GM18907 (cell line): ENCODE results near the gene TEX264.
"Not testable (repeated sequence)": the region's sequence is repeated elsewhere in the genome, so short reads cannot be mapped to it uniquely, and the experiment has no call there.

Experiments
- ATAC-seq: cut with Tn5 transposase; IDR thresholded peaks from one replicate; pipeline ENCODE4 v1.9.1; 2021; ENCODE audit warnings: mild to moderate bottlenecking, moderate library complexity; ENCODE audit not compliant: unreplicated experiment

The TEX264 gene

DNA sequence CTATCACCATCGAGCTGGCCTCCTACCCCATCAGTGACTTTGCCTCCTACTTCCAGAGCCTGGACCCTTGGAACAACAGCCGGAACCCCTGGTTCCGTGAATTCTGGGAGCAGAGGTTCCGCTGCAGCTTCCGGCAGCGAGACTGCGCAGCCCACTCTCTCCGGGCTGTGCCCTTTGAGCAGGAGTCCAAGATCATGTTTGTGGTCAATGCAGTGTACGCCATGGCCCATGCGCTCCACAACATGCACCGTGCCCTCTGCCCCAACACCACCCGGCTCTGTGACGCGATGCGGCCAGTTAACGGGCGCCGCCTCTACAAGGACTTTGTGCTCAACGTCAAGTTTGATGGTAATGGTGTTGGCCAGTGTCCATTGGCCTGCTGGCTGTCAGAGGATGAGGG is 41.9 kb downstream of the TEX264 start:
- no peak for ATAC-seq

DNA sequence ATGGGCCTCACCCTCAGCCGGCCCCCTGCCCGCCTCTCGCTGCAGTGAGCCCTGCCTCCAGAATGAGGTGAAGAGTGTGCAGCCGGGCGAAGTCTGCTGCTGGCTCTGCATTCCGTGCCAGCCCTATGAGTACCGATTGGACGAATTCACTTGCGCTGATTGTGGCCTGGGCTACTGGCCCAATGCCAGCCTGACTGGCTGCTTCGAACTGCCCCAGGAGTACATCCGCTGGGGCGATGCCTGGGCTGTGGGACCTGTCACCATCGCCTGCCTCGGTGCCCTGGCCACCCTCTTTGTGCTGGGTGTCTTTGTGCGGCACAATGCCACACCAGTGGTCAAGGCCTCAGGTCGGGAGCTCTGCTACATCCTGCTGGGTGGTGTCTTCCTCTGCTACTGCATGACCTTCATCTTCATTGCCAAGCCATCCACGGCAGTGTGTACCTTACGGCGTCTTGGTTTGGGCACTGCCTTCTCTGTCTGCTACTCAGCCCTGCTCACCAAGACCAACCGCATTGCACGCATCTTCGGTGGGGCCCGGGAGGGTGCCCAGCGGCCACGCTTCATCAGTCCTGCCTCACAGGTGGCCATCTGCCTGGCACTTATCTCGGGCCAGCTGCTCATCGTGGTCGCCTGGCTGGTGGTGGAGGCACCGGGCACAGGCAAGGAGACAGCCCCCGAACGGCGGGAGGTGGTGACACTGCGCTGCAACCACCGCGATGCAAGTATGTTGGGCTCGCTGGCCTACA is 44.4 kb downstream of the TEX264 start:
- ATAC-seq, result no peak

DNA sequence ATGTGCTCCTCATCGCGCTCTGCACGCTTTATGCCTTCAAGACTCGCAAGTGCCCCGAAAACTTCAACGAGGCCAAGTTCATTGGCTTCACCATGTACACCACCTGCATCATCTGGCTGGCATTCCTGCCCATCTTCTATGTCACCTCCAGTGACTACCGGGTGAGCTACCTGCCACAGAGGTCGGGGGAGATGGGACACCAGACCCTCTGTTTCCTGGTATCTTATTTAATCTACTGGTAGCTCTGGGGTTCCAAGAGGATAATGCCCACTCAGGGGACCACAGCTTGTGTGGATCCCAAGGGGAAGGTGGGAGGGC is 44.9 kb downstream of the TEX264 start:
- no peak for ATAC-seq

DNA sequence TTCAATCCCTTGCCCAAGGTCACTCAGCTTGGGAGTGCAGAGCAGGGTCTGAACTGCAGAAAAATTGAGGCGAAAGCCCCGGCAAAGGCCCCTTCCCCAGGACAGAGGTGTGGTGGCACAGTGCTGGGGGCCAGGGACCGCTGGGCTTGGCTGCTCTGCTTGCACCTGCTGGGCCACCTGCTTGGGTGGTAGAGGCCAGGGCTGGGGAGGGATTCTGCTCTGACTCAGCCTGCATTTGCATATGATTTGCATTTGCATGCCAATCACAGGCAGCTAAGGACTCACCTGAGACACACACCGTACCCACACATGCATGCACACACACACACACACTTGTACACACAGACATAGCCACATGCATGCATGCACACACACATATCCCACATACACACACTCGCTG is 45.8 kb downstream of the TEX264 start:
- no peak for ATAC-seq

DNA sequence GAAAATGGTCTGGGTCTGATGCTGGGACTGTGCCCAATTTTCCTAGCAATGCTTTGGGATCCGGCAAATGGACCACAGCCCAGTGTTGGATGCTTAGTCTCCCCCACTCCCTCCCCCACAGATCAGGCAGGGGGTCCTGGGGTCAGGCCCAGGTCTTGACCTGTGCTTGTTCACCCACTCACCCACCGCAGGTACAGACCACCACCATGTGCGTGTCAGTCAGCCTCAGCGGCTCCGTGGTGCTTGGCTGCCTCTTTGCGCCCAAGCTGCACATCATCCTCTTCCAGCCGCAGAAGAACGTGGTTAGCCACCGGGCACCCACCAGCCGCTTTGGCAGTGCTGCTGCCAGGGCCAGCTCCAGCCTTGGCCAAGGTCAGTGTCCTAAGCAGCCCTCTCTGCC is 46.4 kb downstream of the TEX264 start:
- ATAC-seq, result no peak

DNA sequence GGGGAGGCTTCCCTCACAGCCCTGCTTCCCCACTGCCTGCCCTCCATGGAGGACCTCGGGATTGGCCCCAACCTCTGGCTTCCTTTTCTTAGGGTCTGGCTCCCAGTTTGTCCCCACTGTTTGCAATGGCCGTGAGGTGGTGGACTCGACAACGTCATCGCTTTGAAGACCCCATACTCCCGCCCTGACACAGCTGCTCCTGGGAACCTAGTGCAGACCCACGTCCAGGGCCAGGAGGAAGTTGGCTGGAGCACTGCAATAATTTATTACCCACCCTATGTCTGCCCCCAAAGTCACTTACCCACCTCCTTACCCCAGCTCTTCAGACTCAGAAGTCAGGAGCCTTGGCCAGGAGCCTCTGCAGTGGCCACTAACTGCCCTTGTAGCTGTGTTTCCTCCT is 46.9 kb downstream of the TEX264 start:
- no peak for ATAC-seq

DNA sequence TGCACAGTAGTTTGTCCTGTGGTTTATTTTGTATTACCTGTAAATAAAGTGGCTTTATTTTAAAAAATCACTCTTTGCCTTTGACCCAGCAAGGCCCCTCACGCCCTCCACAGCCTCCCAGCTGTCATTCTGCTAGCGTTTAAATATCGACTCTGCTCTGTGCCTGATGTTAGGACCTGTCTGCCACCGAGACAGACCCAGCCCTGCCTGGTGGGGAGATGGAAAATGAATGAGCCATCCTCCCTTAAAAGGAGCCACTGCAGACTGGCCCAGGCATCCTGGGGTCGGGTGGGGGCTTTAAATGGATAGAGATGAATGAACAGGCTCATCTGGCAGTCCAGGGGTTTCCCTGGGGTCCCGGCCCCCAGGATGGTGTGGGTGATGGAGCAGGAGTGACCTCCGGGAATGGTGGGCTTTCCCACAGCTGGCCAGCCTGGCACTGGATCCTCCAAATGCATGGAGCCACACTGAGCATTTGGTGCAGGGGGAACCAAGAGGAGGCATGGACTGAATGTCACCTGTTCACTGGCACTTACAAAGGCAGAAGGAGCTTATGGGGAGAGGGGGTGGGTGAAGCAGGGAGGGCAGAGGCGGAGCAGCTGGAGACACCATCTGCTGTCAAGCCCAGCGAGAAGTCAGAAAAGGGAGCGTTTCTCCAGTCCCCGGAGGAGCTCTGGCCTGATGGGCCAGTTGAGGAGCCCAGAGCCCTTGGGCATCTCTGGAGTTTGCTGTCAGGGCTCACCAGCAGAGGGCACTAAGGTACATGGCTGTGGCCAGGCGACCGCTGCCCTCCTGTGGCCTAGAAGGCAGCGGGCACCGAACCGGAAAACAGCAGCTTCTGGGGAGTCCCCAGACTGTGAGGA is 47.7 kb downstream of the TEX264 start:
- peak; percentile 76 for ATAC-seq

DNA sequence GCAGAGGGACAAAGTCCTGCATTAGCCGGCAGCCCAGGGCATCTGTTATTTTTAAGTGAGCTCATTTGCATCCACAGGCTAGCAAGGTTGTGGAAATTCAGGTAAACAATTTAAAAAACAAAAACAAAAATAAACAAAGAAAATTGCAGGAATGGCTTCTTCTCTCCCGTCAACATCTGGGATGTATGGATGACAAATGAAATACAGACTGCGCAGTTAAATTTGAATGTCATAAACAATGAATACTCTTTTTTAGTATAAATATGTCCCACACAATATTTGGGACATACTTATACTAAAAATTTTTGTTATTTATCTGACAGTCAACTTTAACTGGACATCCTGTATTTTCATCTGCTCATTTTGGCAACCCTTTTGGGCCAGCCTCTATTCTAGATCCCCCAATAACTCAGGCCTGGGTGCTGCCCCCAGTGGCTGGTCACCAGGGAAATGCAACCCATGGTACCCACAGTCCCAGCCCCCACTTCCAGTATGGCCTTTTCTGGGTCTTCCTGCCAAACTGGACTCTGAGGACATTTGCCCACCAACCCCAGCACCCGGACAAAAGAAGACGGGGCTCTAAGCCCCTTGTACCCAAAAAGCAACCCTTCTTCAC is 48.5 kb downstream of the TEX264 start:
- no peak for ATAC-seq

DNA sequence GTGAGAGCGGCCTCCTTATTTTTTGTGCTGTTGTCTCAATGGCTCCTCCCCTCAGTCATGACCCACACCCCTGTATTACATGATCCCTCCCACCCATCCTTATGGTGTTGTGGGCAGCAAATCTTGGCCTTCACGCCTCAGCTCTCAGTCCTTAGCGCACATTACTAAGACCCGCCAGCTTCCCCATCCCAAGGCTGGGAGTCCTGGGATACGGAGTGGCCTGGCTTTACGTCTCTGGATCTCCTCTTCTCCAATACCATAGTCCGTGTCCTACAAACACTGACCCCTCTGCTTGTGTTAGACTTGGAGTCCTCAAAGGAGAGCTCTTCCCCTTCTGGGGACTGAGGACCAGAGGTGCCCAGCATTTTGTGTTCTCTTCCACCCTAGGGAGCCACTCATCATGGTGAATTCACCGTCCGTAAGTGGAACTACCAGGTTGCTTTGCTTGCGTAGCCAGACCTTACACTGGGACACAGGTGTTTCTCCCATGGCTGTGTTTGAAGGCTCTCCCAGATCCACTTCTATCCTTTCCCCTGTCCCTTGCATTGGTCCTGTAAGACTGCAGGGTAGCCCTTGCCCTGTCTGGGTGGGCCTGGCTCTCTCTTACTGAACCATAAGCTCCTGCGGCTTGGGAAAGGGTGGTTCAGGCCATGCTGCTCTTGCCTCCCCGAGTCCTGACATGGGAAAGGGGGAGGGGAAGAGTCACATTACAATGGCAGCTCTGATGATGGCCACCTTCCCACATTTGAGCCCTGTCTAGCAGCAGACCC is 49.4 kb downstream of the TEX264 start:
- ATAC-seq, result no peak

DNA sequence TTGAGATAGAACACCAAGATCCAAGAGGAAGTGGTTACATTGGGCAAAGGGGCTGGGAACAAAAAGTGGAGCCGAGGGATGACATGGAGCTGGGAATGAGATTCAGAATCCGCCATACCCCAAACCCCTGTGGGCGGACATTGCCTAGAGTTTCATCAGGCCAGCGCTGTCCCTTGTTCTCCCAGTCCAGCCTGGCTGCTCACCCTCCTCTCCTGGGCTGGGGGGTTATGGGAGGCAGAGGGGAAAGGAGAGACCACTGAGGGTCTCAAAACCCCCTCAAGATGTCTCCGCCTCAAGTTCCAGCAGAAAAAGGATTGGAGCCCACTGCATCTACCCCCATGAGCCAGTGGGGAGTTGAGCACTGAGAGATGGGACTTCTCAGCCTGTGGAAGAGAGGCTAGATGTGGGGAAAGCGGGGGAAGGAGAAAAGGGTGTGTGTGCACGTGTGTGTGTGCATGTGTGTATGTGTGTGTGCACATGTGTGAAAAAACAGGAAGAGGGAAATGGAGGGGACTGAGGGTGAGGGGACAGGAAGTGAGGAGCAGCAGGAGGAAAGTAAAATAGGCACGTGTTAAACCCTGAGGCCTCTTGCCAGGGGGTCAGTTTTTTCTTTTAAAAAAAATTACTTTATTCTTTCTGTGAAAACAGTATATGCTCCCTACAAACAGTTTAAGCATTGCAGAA is 50.2 kb downstream of the TEX264 start:
- ATAC-seq, result no peak

DNA sequence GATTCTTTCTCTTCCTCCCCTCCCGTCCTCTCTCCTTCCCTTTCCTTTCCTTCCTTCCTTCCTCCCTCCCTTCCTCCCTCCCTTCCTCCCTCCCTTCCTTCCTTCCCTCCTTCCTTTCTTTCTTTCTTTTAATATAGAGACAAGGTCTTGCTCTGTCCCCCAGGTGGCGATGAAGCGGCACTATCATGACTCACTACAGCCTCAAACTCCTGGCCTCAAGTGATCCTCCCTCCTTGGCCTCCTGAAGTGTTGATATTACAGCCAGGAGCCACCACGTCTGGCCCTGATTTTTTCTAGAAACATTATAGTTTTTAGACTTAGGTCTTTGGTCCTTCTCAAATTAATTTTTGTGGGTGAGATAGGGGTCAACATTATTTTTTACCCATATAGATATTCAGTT is 51.3 kb downstream of the TEX264 start:
- no peak for ATAC-seq

DNA sequence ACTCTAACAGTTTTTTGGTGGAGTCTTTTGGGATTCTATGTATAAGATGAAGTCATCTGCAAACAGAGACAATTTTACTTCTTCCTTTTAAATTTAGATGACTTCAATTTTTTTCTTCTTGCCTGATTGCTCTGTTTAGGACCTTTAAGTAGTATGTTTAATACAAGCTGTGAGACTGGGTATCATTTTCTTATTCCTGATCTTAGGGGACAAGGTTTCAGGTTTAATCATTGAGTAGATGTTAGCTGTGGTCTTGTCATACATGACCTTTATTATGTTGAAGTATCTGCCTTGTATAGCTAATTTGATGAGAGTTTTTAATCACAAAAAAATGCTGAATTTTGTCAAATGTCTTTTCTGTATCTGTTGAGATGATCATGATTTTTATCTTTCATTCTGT is 56.4 kb downstream of the TEX264 start:
- ATAC-seq, result no peak

DNA sequence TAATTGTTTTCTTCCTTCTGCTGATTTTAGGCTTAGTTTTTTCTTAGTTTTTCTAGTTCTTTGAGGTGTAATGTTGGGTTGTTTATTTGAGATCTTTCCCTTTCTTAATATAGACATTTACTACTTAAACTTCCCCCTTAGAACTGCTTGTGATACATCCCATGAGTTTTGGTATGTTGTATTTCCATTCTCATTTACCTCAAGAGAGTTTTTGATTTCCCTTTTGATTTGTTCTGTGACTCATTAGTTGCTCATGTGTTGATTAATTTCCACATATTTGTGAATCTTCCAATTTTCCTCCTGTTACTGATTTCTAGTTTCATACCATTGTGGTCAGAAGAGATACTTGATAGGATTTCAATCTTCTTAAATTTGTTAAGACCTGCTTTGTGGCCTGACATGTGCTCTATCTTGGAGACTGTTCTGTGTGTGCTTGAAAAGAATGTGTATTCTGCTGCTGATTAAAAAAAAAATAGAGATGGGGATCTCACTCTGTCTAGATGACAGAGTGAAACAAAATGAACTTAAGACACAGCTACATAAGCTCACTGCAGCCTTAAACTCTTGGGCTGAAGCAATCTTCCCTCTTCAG is 58.1 kb downstream of the TEX264 start:
- no peak for ATAC-seq

DNA sequence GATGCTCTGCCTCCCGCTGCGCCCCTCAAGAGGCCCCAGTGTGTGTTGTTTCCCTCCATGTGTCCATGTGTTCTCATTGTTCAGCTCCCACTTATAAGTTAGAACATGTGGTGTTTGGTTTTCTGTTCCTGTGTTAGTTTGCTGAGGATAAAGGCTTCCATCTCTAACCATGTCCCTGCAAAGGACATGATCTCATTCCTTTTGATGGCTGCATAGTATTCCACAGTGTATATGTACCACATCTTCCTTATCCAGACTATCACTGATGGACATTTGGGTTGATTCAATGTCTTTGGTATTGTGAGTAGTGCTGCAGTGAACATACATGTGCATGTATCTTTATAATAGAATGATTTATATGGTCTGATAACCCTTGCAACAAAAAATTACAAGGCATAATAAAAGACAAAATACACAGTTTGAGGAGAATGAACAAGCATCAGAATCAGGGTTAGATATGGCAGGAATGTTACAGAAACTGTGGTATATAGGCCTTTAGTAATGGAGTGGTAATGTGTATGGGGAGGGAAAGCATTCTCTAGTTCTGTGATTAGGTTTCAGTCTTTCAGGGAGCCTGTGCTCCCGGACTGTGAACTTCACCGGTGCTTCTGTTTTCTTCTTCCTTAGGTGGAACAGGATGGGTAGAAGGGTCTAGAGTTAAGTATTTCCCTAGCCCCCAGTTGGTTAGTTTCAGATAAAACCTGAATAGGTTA is 63.0 kb downstream of the TEX264 start:
- ATAC-seq, result no peak

DNA sequence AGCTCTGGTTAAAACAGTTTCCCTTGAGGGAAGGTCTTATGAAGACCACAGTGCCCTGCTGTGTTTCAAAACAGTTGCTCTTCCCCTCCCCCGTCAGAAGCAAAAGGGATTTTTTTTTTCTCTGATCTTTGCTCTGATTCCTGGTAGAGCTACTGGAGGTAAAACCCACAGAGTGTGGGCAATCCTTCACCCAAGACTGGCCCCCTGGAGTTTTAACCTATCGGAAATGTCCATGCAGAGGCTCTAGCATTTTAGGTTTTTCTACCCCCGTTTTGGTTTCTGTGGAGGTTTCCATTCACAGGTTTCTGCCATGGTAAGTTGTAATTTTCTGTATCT is 63.5 kb downstream of the TEX264 start:
- ATAC-seq, result no peak

DNA sequence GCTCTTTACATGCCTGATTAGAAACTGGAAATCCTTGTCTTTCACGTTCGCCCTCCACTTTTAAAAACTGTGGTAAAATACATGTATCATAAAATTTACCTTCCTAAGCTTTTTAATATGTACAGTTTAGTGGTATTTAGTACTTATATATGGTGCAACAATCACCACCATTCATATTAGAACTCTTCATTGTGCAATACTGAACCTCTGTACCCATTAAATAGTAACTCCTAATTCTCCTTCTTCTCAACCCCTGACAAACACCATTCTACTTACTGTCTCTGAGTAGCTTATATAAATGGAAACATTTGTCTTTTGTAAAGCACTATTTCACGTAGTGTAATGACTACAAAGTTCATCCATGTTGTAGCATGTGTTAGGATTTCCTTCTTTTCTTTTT is 64.0 kb downstream of the TEX264 start:
- no peak for ATAC-seq

DNA sequence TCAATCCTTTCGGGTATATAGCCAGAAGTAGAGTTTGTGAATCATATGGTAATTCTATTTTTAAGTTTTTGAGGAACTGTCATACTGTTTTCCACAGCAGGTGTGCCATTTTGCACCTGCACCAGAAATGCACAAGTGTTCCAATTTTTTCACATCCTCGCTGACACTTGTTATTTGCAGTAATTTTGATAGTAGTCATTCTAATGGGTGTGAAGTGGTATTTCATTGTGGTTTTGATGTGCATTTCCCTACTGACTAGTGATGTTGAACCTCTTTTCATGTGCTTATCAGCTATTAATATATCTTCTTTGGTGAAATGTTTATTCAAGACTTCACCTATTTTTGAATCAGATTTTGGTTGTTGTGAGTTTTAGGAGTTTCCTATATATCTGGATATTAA is 64.9 kb downstream of the TEX264 start:
- no peak for ATAC-seq

DNA sequence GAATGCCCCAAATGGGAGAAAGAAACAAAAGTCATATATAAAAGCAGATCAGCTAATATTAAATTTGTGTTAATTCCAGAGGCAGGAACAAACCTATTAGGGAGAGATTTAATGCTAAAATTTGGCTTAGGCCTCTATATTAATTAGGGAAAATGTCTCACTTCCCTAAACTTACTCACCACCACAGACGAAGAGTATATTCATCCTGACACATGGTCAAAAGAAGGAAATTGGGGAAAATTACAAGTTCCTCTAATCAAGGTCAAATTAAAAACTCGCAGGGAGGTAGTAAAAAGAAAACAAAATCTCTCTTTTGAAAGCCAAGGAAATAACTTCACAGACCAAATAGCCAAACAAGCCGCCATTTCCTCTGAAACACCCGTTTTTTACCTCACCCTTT is 68.1 kb downstream of the TEX264 start:
- no peak for ATAC-seq

DNA sequence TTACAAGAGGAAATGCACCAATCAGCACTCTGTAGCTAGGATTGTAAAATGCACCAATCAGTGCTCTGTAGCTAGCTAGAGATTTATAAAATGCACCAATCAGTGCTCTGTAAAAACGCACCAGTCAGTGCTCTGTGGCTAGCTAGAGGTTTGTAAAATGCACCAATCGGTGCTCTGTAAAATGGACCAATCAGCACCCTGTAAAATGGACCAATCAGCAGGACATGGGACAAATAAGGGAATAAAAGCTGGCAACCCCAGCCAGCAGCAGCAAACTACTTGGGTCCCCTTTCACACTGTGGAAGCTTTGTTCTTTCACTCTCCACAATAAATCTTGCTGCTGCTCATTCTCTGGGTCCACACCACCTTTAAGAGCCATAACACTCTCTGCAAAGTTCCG is 71.3 kb downstream of the TEX264 start:
- ATAC-seq, result not testable (repeated sequence)

DNA sequence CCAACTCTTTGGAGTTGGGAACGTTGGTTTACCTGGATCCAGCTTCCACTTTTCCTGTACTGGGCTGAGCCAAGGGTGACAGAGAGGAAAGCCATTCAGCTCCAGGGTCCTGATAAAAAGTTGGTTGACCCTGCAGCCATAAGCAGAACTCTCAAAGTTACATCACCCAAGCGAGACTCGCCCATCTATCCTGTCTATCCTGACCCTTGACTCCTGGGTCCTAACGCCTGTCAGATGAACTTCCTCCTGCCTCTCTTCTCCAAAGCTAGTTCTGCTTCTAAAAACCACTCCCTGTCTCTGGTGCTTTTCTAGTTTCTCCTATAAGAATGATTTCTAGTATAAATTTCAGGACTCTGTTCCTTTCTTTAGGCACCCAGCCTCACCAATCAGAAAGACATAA is 71.9 kb downstream of the TEX264 start:
- ATAC-seq, result not testable (repeated sequence)
